K562 (cell line): Measurements from ENCODE around the gene OPCML. TPM values are rescaled to one million over a fixed set of nuclear protein-coding genes. Genes with fewer than 3 reads are reported as not detected.

Source experiments
- ATAC-seq: fragments of 200-7000 bp; cut with Tn5 transposase; 3 replicates; pipeline ENCODE4 v1.9.1; 2020; ENCODE audit warnings: moderate library complexity
- BruUV-seq: library from RNA; stranded (reverse); fragments of 400-500 nt; replicated peaks from 2 replicates; lab custom pipeline; 2021; lab: Mats Ljungman, UMichigan
- CTCF ChIA-PET: fragments of 300-600 bp; formaldehyde crosslinking; extraction: SDS; loops from one replicate; lab custom pipeline; 2021; ENCODE audit warnings: low intra/inter-chr PET ratio; lab: Yijun Ruan, JAX
- POLR2A ChIA-PET: fragments of 300-600, 350-650 bp; sonication (Branson Sonifier 250); formaldehyde crosslinking; extraction: SDS; loops from one replicate; lab custom pipeline; 2021; ENCODE audit warnings: antibody characterized with exemption, inconsistent platforms; lab: Yijun Ruan, JAX
- DNase-seq, 4 experiments: peaks; one replicate each; pipeline versions ENCODE4 v3.0.0 to v3.0.0-alpha.2; 2011 to 2018; ENCODE audit warnings: low spot score in 3 of 4, mixed read lengths in 3 of 4; ENCODE audit errors: extremely low read depth in 1 of 4
- FAIRE-seq: peaks from 2 replicates; lab custom pipeline; 2011; peaks lifted over from hg19 to GRCh38; lab: Jason Lieb, UNC
- H2AFZ ChIP-seq: 2 replicates; pipeline ENCODE4 v1.6.0; 2011; ENCODE audit warnings: low read depth, low read length, control low read depth, inconsistent platforms
- H3K27ac ChIP-seq: fragments of 200-600 bp; 3 replicates; pipeline ENCODE4 v1.8.0; 2011; ENCODE audit warnings: low read depth, mild to moderate bottlenecking, control low read depth, inconsistent platforms, low read length, moderate library complexity, mixed read lengths; ENCODE audit errors: extremely low read depth
- H3K27me3 ChIP-seq, 2 experiments: fragments of 300-600 bp in 1 of 2; 2 replicates in 1 of 2; 3 replicates in 1 of 2; pipeline versions ENCODE4 v1.6.0 to v1.8.0; 2011; ENCODE audit warnings: inconsistent platforms in 2 of 2, low read length in 2 of 2, mild to moderate bottlenecking in 1 of 2, mixed read lengths in 1 of 2, moderate library complexity in 1 of 2; ENCODE audit not compliant: control insufficient read depth in 2 of 2, insufficient read depth in 2 of 2
- H3K36me3 ChIP-seq: fragments of 300-600 bp; 3 replicates; pipeline ENCODE4 v1.8.0; 2011; ENCODE audit warnings: mild to moderate bottlenecking, low read length, inconsistent platforms; ENCODE audit not compliant: control insufficient read depth, insufficient read depth
- H3K4me1 ChIP-seq, 2 experiments: fragments of 200-600 bp in 1 of 2; replicated peaks in 1 of 2; 2 replicates in 1 of 2; 3 replicates in 1 of 2; pipeline versions ENCODE4 v1.5.1 to v1.8.0; 2011; ENCODE audit warnings: inconsistent platforms in 2 of 2, low read length in 2 of 2, mild to moderate bottlenecking in 1 of 2, mixed read lengths in 1 of 2, moderate library complexity in 1 of 2; ENCODE audit not compliant: control insufficient read depth in 2 of 2, insufficient read depth in 2 of 2
- H3K4me2 ChIP-seq: 2 replicates; pipeline ENCODE4 v1.6.1; 2011; ENCODE audit warnings: low read length, control low read depth, inconsistent platforms, mixed read lengths; ENCODE audit not compliant: insufficient read depth
- H3K4me3 ChIP-seq: fragments of 200-600 bp; sonication (generic), shearing (Covaris generic); 2 replicates; pipeline ENCODE4 v1.5.1; 2016; ENCODE audit warnings: control low read depth, inconsistent platforms
- H3K79me2 ChIP-seq: fragments of 200-600 bp; 3 replicates; pipeline ENCODE4 v1.8.0; 2011; ENCODE audit warnings: low read length, inconsistent platforms; ENCODE audit not compliant: control insufficient read depth, insufficient read depth
- H3K9ac ChIP-seq, 2 experiments: 2 replicates each; pipeline versions ENCODE4 v1.6.0 to v1.6.1; 2011; ENCODE audit warnings: low read depth in 2 of 2, low read length in 2 of 2, control low read depth in 1 of 2, inconsistent platforms in 1 of 2, mild to moderate bottlenecking in 1 of 2, mixed read lengths in 1 of 2; ENCODE audit not compliant: insufficient read depth in 1 of 2
- H3K9me1 ChIP-seq: one replicate; pipeline ENCODE4 v1.6.0; 2011; ENCODE audit warnings: inconsistent platforms, mild to moderate bottlenecking, low read length, moderate library complexity; ENCODE audit not compliant: control insufficient read depth, insufficient read depth
- H3K9me3 ChIP-seq: replicated peaks from 2 replicates; pipeline ENCODE4 v1.5.1; 2011; ENCODE audit warnings: low read depth, low read length, inconsistent platforms; ENCODE audit not compliant: control insufficient read depth, insufficient read depth
- H4K20me1 ChIP-seq: replicated peaks from 2 replicates; pipeline ENCODE4 v1.6.1; 2011; ENCODE audit warnings: low read length, inconsistent platforms, mixed read lengths; ENCODE audit not compliant: control insufficient read depth, insufficient read depth
- AFF1 ChIP-seq, 2 experiments: fragments of 450-650 bp; IDR thresholded peaks; 2 replicates each; pipeline ENCODE4 v1.6.1; 2018; ENCODE audit warnings: mild to moderate bottlenecking in 2 of 2, low read depth in 1 of 2; ENCODE audit not compliant: partially characterized antibody in 2 of 2
- ATF7 ChIP-seq: fragments of 450-650 bp; IDR thresholded peaks from 2 replicates; pipeline ENCODE4 v1.7.1; 2014; ENCODE audit warnings: mild to moderate bottlenecking, moderate library complexity
- CEBPG ChIP-seq, 3 experiments: fragments of 200-800 bp in 1 of 3; sonication (Bioruptor generic) in 1 of 3; sonication (generic) in 1 of 3; formaldehyde crosslinking in 1 of 3; IDR thresholded peaks in 2 of 3; conservative IDR thresholded peaks in 1 of 3; 2 replicates each; pipeline versions ENCODE4 v1.6.1 to v1.8.0; 2016 to 2022; ENCODE audit warnings: missing compliant biosample characterization in 2 of 3, missing genetic modification characterization in 2 of 3, mild to moderate bottlenecking in 1 of 3, missing genetic modification reagents in 1 of 3
- GATA2 ChIP-seq: sonication (generic); formaldehyde crosslinking; IDR thresholded peaks from 2 replicates; pipeline ENCODE4 v1.4.0; 2020; ENCODE audit warnings: mild to moderate bottlenecking, missing genetic modification reagents
- TFAM ChIP-seq: fragments of 250-450 bp; sonication (Bioruptor Pico); conservative IDR thresholded peaks from 2 replicates; pipeline ENCODE4 v1.5.0; 2021; ENCODE audit warnings: mild to moderate bottlenecking, moderate library complexity
- ZNF764 ChIP-seq: fragments of 250-450 bp; sonication (Bioruptor Pico); IDR thresholded peaks from 2 replicates; pipeline ENCODE4 v1.4.0; 2020; ENCODE audit warnings: low read depth, mild to moderate bottlenecking, moderate library complexity
- WGBS: fragments of 100-300 bp; shearing (Covaris generic); methylation state at CpG from one replicate; pipeline ENCODE4 v1.1.6; 2016; ENCODE audit warnings: low coverage, mixed read lengths; ENCODE audit not compliant: insufficient coverage; ENCODE audit errors: missing lambda C conversion rate; 5-methylcytosine and 5-hydroxymethylcytosine counted together
- in situ Hi-C: fragments of 300-500 bp; cut with MboI; formaldehyde crosslinking; loops from 4 replicates; pipeline ENCODE4 v1.15.0; 2018; ENCODE audit warnings: inconsistent platforms, mixed read lengths
- intact Hi-C: fragments of 100-400 bp; cut with micrococcal nuclease; formaldehyde crosslinking; loops from 2 replicates; pipeline ENCODE4 v1.14.2; 2022
- polyA plus RNA-seq, 8 experiments: library from polyadenylated mRNA; depleted of rRNA in 4 of 8; stranded (reverse) in 5 of 8; unstranded in 3 of 8; fragments of >200 nt; fragmentation: Nextera tagmentation in 2 of 8; fragmentation: Illumina TruSeq in 1 of 8; extraction: Ambion mirVana in 2 of 8; extraction: Trizol in 1 of 8; gene quantifications; 2 replicates each; pipeline versions ENCODE4 v1.2.1 to v1.2.3, GENCODE V29; 2011 to 2014; ENCODE audit warnings: inconsistent platforms in 1 of 8, missing spikeins in 1 of 8
- total RNA-seq, 7 experiments: library from RNA; depleted of rRNA in 6 of 7; stranded (reverse); fragments of >200 nt in 6 of 7; fragmentation: Illumina TruSeq in 2 of 7; extraction: Trizol in 2 of 7; gene quantifications; 2 replicates each; pipeline versions ENCODE4 v1.2.1 to v1.2.3, GENCODE V29; 2011 to 2021; ENCODE audit warnings: low replicate concordance in 1 of 7

Gene OPCML
- total and polyA plus RNA-seq, 9 of the 15 experiments (the other 6 are each of a cell fraction or from before 2014, with no cell fraction given), result not detected

- TF ChIP-seq ATF7, result no peak
- no peak for TF ChIP-seq TFAM (CRISPR knock-in tag)
Observed at GRCh38 chr11:133579165-133580031, 47.1 kb upstream of the OPCML start (continued).

GRCh38 chr11:133577403-133577802, 45.1 kb upstream of the OPCML start:
- no peaks in the 10 kb centered on the region; a peak in 1 of 5 replicates for H3K4me1 ChIP-seq
- no peak overlapping the region for H2AFZ ChIP-seq
- ATAC-seq (no peak), FAIRE-seq (no peak), DNase-seq (no peak)
- intact Hi-C loops, result loop anchor here (10.0 kb wide), 1 partner anchor 247 kb away; no protein-coding TSS in a partner anchor
- no peaks in the 10 kb centered on the region for H4K20me1 ChIP-seq
- ChIA-PET CTCF (no interaction called here), POLR2A (no interaction called here)
- no peak overlapping the region for H3K4me3 ChIP-seq
- WGBS, result 0% methylated on average over 3 of the region's 3 CpGs
- no peak overlapping the region for H3K27ac ChIP-seq
- no peak for TF ChIP-seq ZNF764
- no peak for TF ChIP-seq AFF1 (IDR thresholded peaks at IDR 0.05; ENCODE audit: low read depth in 1 of 2, partially characterized antibody in 2 of 2)
- no peak for TF ChIP-seq GATA2
- TF ChIP-seq CEBPG (CRISPR knock-in tag; IDR thresholded peaks at IDR 0.05), result no peak
- TF ChIP-seq CEBPG (tag; conservative IDR thresholded peaks at IDR 0.05 in 1 of 2, IDR thresholded peaks at IDR 0.05 in 1 of 2), result peak; percentile 24 to 81; a peak in 2 of 4 replicates
- H3K27me3 ChIP-seq, result no peaks in the 10 kb centered on the region
- H3K9me1 ChIP-seq, result no peaks in the 10 kb centered on the region
- H3K36me3 ChIP-seq, result no peaks in the 10 kb centered on the region
- H3K4me2 ChIP-seq, result no peak overlapping the region
- H3K79me2 ChIP-seq, result no peaks in the 10 kb centered on the region
- H3K9ac ChIP-seq, result no peak overlapping the region
- in situ Hi-C loops, result no loop called here
- no TSS peak for BruUV-seq
- H3K9me3 ChIP-seq, result no peaks in the 10 kb centered on the region; the same call in 1 of the 2 replicates
